ENCODE data around the gene FGD4.

The FGD4 gene

GRCh38 chr12:32690927-32691326 lies 291.6 kb downstream of the FGD4 start:
- no peak for DNase-seq (ENCODE audit: low read depth in 1 of 2, low spot score in 1 of 2)
- H3K27me3 ChIP-seq (ENCODE audit: insufficient read depth, poor library complexity, severe bottlenecking), result no peaks in the 10 kb centered on the region
- no peak overlapping the region for H3K4me3 ChIP-seq (replicated peaks; ENCODE audit: insufficient read depth, low read length)
- no peak for TF ChIP-seq CTCF (IDR thresholded peaks at IDR 0.05; ENCODE audit: insufficient read depth, low read length)
- TF ChIP-seq GABPA (IDR thresholded peaks at IDR 0.05; ENCODE audit: low read depth), result no peak
- H3K27ac ChIP-seq (replicated peaks), result no peak overlapping the region

GRCh38 chr12:32692358-32692757 lies 293.0 kb downstream of the FGD4 start:
- Histone ChIP-seq H3K27me3 (ENCODE audit: insufficient read depth, poor library complexity, severe bottlenecking) (no peaks in the 10 kb centered on the region), H3K27ac (replicated peaks) (no peak overlapping the region), H3K4me3 (replicated peaks; ENCODE audit: insufficient read depth, low read length) (no peak overlapping the region)
- no peak for TF ChIP-seq GABPA (IDR thresholded peaks at IDR 0.05; ENCODE audit: low read depth)
- TF ChIP-seq POLR2AphosphoS5 (IDR thresholded peaks at IDR 0.05; ENCODE audit: low read depth), result no peak
- TF ChIP-seq REST (IDR thresholded peaks at IDR 0.05; ENCODE audit: insufficient replicate concordance, low read depth), result no peak
- TF ChIP-seq CTCF (IDR thresholded peaks at IDR 0.05; ENCODE audit: insufficient read depth, low read length), result no peak
- no peak for TF ChIP-seq SPI1 (IDR thresholded peaks at IDR 0.05; ENCODE audit: borderline replicate concordance, low read depth)
- DNase-seq (ENCODE audit: low read depth in 1 of 2, low spot score in 1 of 2), result no peak

- Histone ChIP-seq H3K4me3 (replicated peaks; ENCODE audit: insufficient read depth, low read length) (no peak overlapping the region), H3K27ac (replicated peaks) (no peak overlapping the region), H3K27me3 (ENCODE audit: insufficient read depth, poor library complexity, severe bottlenecking) (no peaks in the 10 kb centered on the region)
- no peak for TF ChIP-seq CTCF (IDR thresholded peaks at IDR 0.05; ENCODE audit: insufficient read depth, low read length)
- TF ChIP-seq POLR2AphosphoS5 (IDR thresholded peaks at IDR 0.05; ENCODE audit: low read depth), result no peak
- TF ChIP-seq REST (IDR thresholded peaks at IDR 0.05; ENCODE audit: insufficient replicate concordance, low read depth), result no peak
- no peak for DNase-seq (ENCODE audit: low read depth in 1 of 2, low spot score in 1 of 2)
Measured at GRCh38 chr12:32693036-32693435, 293.7 kb downstream of the FGD4 start.

Measured in HL-60 (cell line).